HEK293 (cell line): ENCODE data around the gene FCHSD1.

Source experiments
- CTCF ChIP-seq: fragments of 450-650 bp; formaldehyde crosslinking; IDR thresholded peaks from 2 replicates; pipeline ENCODE4 v1.5.1; 2016; ENCODE audit warnings: missing biosample characterization, missing genetic modification characterization
- SP7 ChIP-seq: fragments of 450-650 bp; formaldehyde crosslinking; IDR thresholded peaks from 2 replicates; pipeline ENCODE4 v1.5.1; 2016; ENCODE audit warnings: missing biosample characterization, missing genetic modification characterization
- YY2 ChIP-seq: fragments of 450-650 bp; formaldehyde crosslinking; IDR thresholded peaks from 2 replicates; pipeline ENCODE4 v1.5.1; 2016; ENCODE audit warnings: missing biosample characterization, missing genetic modification characterization
- ZNF600 ChIP-seq: fragments of 450-650 bp; formaldehyde crosslinking; IDR thresholded peaks from 2 replicates; pipeline ENCODE4 v1.5.1; 2016; ENCODE audit warnings: missing biosample characterization, missing genetic modification characterization

GRCh38 chr5:141633871-141634561 is 17.2 kb downstream of the FCHSD1 start:
- no peak for TF ChIP-seq SP7 (tag by site-specific recombination)
- no peak for TF ChIP-seq YY2 (tag by site-specific recombination)
- no peak for TF ChIP-seq ZNF600 (tag by site-specific recombination)
- TF ChIP-seq CTCF (tag by site-specific recombination), result no peak
